ENCODE measurements around the gene NT5C1B.

Gene NT5C1B

DNA sequence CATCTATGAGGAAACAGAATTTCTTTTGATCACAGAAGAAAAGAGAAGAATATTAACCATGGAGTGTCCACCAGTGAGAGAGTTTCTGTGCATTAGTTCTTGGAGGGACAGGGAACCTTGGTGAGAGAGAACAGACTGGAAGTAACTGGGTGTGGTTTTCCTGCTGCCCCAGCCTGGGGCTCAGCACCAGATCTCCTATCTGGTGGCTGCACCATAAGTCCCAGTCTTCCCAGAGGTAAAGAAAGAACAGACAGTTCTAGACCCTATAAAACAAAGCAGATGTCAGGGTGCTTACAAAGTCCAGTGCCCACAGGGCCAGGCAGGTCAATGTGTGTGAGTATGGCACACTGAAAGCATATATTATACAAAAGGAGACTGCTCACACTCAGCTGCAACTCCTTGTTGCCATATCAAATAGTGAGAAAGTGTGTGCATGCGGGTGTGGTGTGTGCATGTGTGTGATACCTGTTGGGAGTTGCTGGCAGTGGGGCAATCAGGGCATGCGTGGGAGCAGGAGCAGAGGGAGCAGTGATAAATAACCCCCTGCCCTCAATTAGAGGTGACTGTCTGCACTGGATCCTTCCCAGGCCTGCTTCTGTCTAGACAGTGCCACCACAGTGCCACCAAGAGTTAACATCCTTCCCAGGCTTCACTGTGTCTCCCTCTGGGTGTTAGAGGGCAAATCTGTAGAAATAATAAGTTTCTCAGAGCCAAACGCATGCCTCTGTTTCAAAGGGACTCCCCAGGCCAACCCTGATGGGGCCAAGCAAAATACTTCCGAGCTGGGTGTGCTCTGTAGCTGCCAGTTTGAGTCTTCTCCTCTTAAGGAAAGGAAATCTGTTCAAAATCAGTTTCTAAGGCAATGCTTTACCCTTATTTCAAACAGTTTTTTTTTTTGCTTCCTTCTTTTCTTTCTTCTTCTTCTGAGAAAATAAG, 74.6 kb downstream of the NT5C1B start:
- DNase-seq (ENCODE audit: low read depth), result no peak
